ENCODE results near the gene AMDHD2. TPM values are rescaled to one million over a fixed set of nuclear protein-coding genes. Genes with fewer than 3 reads are reported as not detected.

AMDHD2 gene, protein sequence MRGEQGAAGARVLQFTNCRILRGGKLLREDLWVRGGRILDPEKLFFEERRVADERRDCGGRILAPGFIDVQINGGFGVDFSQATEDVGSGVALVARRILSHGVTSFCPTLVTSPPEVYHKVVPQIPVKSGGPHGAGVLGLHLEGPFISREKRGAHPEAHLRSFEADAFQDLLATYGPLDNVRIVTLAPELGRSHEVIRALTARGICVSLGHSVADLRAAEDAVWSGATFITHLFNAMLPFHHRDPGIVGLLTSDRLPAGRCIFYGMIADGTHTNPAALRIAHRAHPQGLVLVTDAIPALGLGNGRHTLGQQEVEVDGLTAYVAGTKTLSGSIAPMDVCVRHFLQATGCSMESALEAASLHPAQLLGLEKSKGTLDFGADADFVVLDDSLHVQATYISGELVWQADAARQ
- total RNA-seq: 9.3 TPM
- long read RNA-seq, transcript AMDHD2-201 (11 exons, 1,459 nt): major isoform, 12 of 33 reads
- long read RNA-seq, partial matches to known transcripts: 3 of 33 reads
- long read RNA-seq, other reads (novel, unspliced or antisense): 12 of 33 reads

DNA sequence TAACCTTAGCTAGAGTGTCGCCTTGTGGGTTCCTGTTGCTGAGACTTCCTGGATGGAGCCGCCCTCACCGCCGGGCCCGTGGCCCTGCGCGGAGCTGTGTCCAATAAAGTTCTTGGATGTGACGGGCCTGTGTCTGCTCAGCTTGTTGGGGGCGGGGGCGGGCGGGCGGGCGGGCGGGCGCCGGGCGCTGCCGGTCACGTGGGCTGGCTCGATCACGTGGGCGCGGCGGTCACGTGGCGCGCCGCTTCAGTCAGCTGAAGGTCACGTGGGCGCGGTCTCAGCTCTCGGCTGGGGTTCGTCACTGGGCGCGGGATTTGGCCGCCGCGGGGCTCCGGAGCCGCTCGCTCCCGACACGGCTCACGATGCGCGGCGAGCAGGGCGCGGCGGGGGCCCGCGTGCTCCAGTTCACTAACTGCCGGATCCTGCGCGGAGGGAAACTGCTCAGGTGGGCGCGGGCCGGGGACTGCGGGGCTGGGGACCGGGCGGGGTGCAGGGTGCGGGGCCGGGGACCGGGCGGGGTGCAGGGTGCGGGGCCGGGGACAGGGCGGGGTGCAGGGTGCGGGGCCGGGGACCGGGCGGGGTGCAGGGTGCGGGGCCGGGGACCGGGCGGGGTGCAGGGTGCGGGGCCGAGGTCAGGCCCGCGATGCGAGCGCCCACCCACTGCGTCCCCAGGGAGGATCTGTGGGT, at the start of gene AMDHD2:
AMDHD2 (plus strand) TSS at position 275 of the 687 bp plus-strand sequence; CDS start at position 363, 88 bp downstream.
- Histone ChIP-seq H3K27ac (replicated peaks) (peak within 1 kb of the TSS; percentile 88), H3K4me3 (peak within 1 kb of the TSS; percentile 77), H3K36me3 (peaks cover 36% of the 10 kb centered on the region), H3K9me3 (replicated peaks) (no peaks in the 10 kb centered on the region), H3K27me3 (ENCODE audit: low read depth) (no peaks in the 10 kb centered on the region), H3K4me1 (peaks cover 58% of the 10 kb centered on the region)
- TF ChIP-seq, protein P1, sequence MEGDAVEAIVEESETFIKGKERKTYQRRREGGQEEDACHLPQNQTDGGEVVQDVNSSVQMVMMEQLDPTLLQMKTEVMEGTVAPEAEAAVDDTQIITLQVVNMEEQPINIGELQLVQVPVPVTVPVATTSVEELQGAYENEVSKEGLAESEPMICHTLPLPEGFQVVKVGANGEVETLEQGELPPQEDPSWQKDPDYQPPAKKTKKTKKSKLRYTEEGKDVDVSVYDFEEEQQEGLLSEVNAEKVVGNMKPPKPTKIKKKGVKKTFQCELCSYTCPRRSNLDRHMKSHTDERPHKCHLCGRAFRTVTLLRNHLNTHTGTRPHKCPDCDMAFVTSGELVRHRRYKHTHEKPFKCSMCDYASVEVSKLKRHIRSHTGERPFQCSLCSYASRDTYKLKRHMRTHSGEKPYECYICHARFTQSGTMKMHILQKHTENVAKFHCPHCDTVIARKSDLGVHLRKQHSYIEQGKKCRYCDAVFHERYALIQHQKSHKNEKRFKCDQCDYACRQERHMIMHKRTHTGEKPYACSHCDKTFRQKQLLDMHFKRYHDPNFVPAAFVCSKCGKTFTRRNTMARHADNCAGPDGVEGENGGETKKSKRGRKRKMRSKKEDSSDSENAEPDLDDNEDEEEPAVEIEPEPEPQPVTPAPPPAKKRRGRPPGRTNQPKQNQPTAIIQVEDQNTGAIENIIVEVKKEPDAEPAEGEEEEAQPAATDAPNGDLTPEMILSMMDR (IDR thresholded peaks at IDR 0.05; ENCODE audit: borderline replicate concordance): no peak
- intact Hi-C loops (cut with micrococcal nuclease): no loop called here
- DNase-seq: peak; percentile 94

DNA sequence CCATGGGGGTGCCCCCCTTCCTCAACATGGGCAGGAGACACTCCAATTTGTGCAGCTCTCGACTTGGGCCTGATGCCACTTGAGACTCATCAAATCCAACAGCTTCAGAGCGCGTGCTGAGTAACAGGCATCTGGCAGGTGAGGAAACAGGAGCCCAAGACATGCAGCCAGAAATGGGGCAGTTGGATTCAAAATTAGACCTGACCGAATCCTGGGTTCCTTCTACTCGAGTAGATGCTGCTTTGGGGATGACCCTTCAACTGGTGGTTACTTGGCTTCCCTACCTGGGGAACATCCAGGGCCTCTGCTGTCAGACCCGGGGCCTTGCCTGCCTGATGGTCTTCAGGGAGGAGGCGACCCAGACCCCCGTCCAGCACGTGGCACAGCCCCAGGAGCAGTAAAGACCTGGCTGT, 49.6 kb upstream of the AMDHD2 start:
- peak overlapping the region; percentile 56 for H3K4me3 ChIP-seq
- intact Hi-C loops (cut with micrococcal nuclease): no loop called here
- TF ChIP-seq, protein P1 (IDR thresholded peaks at IDR 0.05; ENCODE audit: borderline replicate concordance): no peak

DNA sequence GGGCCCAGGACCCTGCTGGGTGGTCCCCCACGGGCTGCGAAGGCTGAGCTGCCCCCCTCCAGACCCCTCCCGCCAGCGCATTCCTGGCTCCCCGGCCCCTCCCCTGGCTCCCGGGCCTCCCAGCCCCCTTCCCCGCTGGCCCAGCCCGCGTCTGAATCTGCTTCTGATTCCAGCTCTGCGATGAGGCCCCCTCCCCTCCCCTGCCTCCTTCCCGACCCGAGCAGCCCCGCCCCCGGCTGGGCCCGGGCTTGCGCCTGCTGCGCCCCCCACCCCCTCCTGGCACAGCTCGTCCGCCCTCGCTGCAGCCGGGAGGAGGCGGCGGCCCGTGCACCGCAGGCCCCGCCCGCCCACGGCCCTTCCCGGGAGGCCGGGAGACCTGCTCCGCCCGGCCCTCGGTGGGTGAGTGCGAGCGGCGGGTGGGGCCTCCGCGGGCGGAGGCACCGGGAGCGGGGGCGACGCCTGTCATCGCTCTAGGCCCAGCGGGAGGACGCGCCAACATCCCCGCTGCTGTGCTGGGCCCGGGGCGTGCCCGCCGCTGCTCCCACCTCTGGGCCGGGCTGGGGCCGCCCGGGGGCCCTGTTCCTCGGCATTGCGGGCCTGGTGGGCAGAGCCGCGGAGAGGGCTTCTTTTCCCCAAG, 49.0 kb upstream of the AMDHD2 start, which contains the start of gene NTN3:
NTN3 (plus strand) TSS at position 282 of the 637 bp plus-strand sequence. CDS start 405 bp downstream, outside the sequence.
- H3K27me3 ChIP-seq (ENCODE audit: low read depth): peaks cover 49% of the 10 kb centered on the region
- H3K27ac ChIP-seq (replicated peaks): no peak within 1 kb of the TSS
- peaks cover 80% of the 10 kb centered on the region for H3K4me1 ChIP-seq
- H3K4me3 ChIP-seq: peak within 1 kb of the TSS; percentile 56
- H3K36me3 ChIP-seq: no peaks in the 10 kb centered on the region
- DNase-seq: no peak
- H3K9me3 ChIP-seq (replicated peaks): no peaks in the 10 kb centered on the region
- TF ChIP-seq, protein P1 (IDR thresholded peaks at IDR 0.05; ENCODE audit: borderline replicate concordance): no peak
- intact Hi-C loops (cut with micrococcal nuclease): no loop called here

More for the DNA sequence above, 49.6 kb upstream of the AMDHD2 start:
- peaks cover 75% of the 10 kb centered on the region for H3K4me1 ChIP-seq
- no peaks in the 10 kb centered on the region for H3K9me3 ChIP-seq (replicated peaks)
- peaks cover 49% of the 10 kb centered on the region for H3K27me3 ChIP-seq (ENCODE audit: low read depth)
- H3K36me3 ChIP-seq: no peaks in the 10 kb centered on the region
- no peak for DNase-seq
- no peak overlapping the region for H3K27ac ChIP-seq (replicated peaks)

DNA sequence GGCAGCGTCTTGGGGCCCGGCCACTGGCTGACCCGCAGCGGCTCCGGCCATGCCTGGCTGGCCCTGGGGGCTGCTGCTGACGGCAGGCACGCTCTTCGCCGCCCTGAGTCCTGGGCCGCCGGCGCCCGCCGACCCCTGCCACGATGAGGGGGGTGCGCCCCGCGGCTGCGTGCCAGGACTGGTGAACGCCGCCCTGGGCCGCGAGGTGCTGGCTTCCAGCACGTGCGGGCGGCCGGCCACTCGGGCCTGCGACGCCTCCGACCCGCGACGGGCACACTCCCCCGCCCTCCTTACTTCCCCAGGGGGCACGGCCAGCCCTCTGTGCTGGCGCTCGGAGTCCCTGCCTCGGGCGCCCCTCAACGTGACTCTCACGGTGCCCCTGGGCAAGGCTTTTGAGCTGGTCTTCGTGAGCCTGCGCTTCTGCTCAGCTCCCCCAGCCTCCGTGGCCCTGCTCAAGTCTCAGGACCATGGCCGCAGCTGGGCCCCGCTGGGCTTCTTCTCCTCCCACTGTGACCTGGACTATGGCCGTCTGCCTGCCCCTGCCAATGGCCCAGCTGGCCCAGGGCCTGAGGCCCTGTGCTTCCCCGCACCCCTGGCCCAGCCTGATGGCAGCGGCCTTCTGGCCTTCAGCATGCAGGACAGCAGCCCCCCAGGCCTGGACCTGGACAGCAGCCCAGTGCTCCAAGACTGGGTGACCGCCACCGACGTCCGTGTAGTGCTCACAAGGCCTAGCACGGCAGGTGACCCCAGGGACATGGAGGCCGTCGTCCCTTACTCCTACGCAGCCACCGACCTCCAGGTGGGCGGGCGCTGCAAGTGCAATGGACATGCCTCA, 48.3 kb upstream of the AMDHD2 start:
- TF ChIP-seq, protein P1 (IDR thresholded peaks at IDR 0.05; ENCODE audit: borderline replicate concordance): no peak
- intact Hi-C loops (cut with micrococcal nuclease): no loop called here
- H3K27me3 ChIP-seq (ENCODE audit: low read depth): peaks cover 49% of the 10 kb centered on the region
- H3K4me3 ChIP-seq: peak overlapping the region; percentile 56
- H3K36me3 ChIP-seq: no peaks in the 10 kb centered on the region
- H3K27ac ChIP-seq (replicated peaks): no peak overlapping the region
- H3K9me3 ChIP-seq (replicated peaks): no peaks in the 10 kb centered on the region
- H3K4me1 ChIP-seq: peaks cover 84% of the 10 kb centered on the region
- no peak for DNase-seq

Data from left ventricle myocardium inferior (tissue), 1 donor.